GM12874 (cell line): ENCODE measurements around the gene PLEK2.

Source experiments
- CTCF ChIP-seq: IDR thresholded peaks from 2 replicates; pipeline ENCODE4 v1.5.1; 2011; ENCODE audit warnings: low read depth, mild to moderate bottlenecking, control low read depth, low read length, moderate library complexity; ENCODE audit not compliant: insufficient read depth

Gene PLEK2

DNA sequence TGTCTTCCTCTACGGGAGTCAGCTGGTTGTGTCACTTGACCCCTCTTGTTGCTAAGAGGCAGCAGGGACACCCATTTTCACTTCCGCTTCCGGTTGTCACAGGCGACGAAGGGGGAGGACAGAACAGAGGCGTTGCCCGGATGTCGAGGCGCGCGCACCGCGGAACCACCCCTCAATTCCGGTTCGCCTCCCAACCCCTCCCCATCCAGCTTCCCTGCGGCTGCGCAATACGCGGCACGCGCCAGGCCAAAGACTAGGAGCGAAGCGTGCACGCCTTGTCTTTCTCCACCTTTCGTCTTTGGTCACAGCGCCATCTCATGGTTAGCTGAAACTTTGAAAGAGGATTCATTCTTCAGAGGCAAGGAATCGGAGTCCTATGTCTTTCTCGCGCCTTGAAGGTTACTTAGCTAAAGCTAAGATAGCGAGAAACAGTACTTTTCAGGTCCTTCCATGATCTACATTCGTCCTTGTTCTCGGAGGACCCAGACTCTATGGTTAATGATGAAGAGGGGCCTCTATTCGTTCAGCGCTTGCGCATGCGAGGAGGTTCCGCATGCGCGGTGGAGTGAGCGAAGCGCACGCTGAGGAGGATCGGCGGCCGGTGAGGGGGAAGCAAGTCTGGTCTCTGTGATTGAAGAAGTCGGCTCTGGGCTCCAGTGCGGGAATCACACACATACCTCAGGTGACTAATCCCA lies 52.0 kb downstream of the PLEK2 start, which contains the start of the genes ATP6V1D and EIF2S1:
Gene ATP6V1D (minus strand): TSS at position 30 of the 695 bp plus-strand sequence. CDS start 106 bp downstream, outside the sequence.
Gene EIF2S1 (plus strand): TSS at position 554 of the 695 bp plus-strand sequence. CDS start 4,440 bp downstream, outside the sequence.
- peak; percentile 91 for TF ChIP-seq CTCF

- no peak for TF ChIP-seq CTCF
These were observed 52.8 kb downstream of the PLEK2 start for GRCh38 chr14:67358924-67359774.

DNA sequence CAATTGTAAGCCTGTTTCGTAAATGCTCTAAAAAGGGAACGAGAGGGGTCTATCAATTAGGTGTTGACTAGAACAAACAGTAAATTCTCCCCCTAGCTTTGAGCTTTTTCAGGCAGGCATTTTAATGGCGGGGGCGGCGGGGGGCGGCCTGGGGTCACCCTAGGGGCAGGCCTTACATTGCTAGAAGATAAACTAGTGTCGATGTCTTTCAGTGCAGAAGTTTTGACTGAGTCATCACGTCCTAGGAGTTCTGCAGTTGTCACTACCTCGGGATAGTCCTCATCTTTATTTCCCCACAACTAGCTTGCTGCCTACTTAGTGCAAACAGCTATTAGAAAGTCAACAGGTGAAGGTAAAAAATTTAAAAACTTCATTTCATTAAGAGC lies 54.0 kb downstream of the PLEK2 start:
- TF ChIP-seq CTCF, result no peak

GRCh38 chr14:67357186-67357968 lies 54.6 kb downstream of the PLEK2 start:
- TF ChIP-seq CTCF, result no peak

GRCh38 chr14:67352055-67352454 lies 59.9 kb downstream of the PLEK2 start:
- TF ChIP-seq CTCF, result no peak

DNA sequence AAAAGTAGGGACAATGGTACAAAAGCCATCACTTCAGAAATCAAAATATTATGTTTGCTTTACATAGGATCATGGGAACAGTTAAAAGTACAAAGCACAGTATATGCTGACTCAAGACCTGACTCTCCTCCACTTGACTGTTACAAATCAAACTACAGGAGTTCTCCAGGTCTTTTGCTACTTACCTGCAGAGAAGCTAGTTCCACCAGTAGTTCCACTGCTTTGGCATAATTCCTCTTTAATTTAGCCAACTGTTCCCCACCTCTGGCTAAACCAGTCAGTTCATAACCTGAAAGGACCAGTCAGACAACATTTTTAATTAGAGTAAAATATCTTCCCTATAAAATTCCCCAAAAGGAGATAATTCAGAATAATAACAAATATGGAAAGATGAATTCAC lies 66.4 kb downstream of the PLEK2 start:
- no peak for TF ChIP-seq CTCF
